HEK293T (cell line): ENCODE data around the gene SERPINA3.

ENCODE experiments used
- LEF1 ChIP-seq: fragments of 450-650 bp; IDR thresholded peaks from 2 replicates; pipeline ENCODE4 v1.6.1; 2017; ENCODE audit warnings: mild to moderate bottlenecking, borderline replicate concordance
- PKNOX1 ChIP-seq: fragments of 450-650 bp; IDR thresholded peaks from 2 replicates; pipeline ENCODE4 v1.6.1; 2016
- SUZ12 ChIP-seq: fragments of 450-650 bp; IDR thresholded peaks from 2 replicates; pipeline ENCODE4 v1.6.1; 2016; ENCODE audit warnings: mild to moderate bottlenecking
- ZNF384 ChIP-seq: fragments of 450-650 bp; IDR thresholded peaks from 2 replicates; pipeline ENCODE4 v1.6.1; 2016

- TF ChIP-seq PKNOX1 (no peak), ZNF384 (no peak), LEF1 (no peak), SUZ12 (no peak)
Measured at GRCh38 chr14:94638339-94638738, 26.1 kb downstream of the SERPINA3 start.
